ENCODE results near the gene PPP2R2B. TPM values are rescaled to one million over a fixed set of nuclear protein-coding genes. Genes with fewer than 3 reads are reported as not detected.
"Not testable (repeated sequence)": the region's sequence is repeated elsewhere in the genome, so short reads cannot be mapped to it uniquely, and the experiment has no call there.

PPP2R2B gene
- total RNA-seq, 1 donor from 2014 or later = 0.29 TPM

- no peak for DNase-seq (ENCODE audit: low spot score)
Measured at GRCh38 chr5:146620669-146621051, 257.9 kb downstream of the PPP2R2B start.

GRCh38 chr5:146620031-146620668 is 258.4 kb downstream of the PPP2R2B start:
- no peak for DNase-seq (ENCODE audit: low spot score)

- no peak for DNase-seq (ENCODE audit: low spot score)
Measured at GRCh38 chr5:146618434-146618833, 260.1 kb downstream of the PPP2R2B start.

- DNase-seq (ENCODE audit: low spot score) = not testable (repeated sequence)
Measured at GRCh38 chr5:146609731-146610130, 268.8 kb downstream of the PPP2R2B start.

GRCh38 chr5:146607659-146608332 is 270.8 kb downstream of the PPP2R2B start:
- DNase-seq (ENCODE audit: low spot score) = no peak

- no peak for DNase-seq (ENCODE audit: low spot score)
Measured at GRCh38 chr5:146606893-146607292, 271.7 kb downstream of the PPP2R2B start.

- no peak for DNase-seq (ENCODE audit: low spot score)
Measured at GRCh38 chr5:146600376-146600775, 278.2 kb downstream of the PPP2R2B start.

- DNase-seq (ENCODE audit: low spot score) = no peak
Measured at GRCh38 chr5:146599261-146599660, 279.3 kb downstream of the PPP2R2B start.

GRCh38 chr5:146595088-146595487 is 283.5 kb downstream of the PPP2R2B start:
- DNase-seq (ENCODE audit: low spot score) = no peak

GRCh38 chr5:146592352-146592751 is 286.2 kb downstream of the PPP2R2B start:
- DNase-seq (ENCODE audit: low spot score) = no peak

- no peak for DNase-seq (ENCODE audit: low spot score)
Measured at GRCh38 chr5:146589028-146589345, 289.6 kb downstream of the PPP2R2B start.

GRCh38 chr5:146588331-146589027 is 290.1 kb downstream of the PPP2R2B start:
- no peak for DNase-seq (ENCODE audit: low spot score)

GRCh38 chr5:146586752-146587151 is 291.8 kb downstream of the PPP2R2B start:
- no peak for DNase-seq (ENCODE audit: low spot score)

GRCh38 chr5:146584750-146585149 is 293.8 kb downstream of the PPP2R2B start:
- no peak for DNase-seq (ENCODE audit: low spot score)

GRCh38 chr5:146582051-146582596 is 296.4 kb downstream of the PPP2R2B start:
- no peak for DNase-seq (ENCODE audit: low spot score)

- DNase-seq (ENCODE audit: low spot score) = no peak
Measured at GRCh38 chr5:146580237-146580636, 298.3 kb downstream of the PPP2R2B start.

GRCh38 chr5:146574713-146575112 is 303.8 kb downstream of the PPP2R2B start:
- DNase-seq (ENCODE audit: low spot score) = no peak

GRCh38 chr5:146568161-146568560 is 310.4 kb downstream of the PPP2R2B start:
- DNase-seq (ENCODE audit: low spot score) = no peak

- DNase-seq (ENCODE audit: low spot score) = no peak
Measured at GRCh38 chr5:146565764-146566367, 312.7 kb downstream of the PPP2R2B start.

GRCh38 chr5:146564007-146564762 is 314.4 kb downstream of the PPP2R2B start:
- no peak for DNase-seq (ENCODE audit: low spot score)

GRCh38 chr5:146562461-146562860 is 316.1 kb downstream of the PPP2R2B start:
- no peak for DNase-seq (ENCODE audit: low spot score)

Measured in mesenteric fat pad (tissue), 1 donor.